DND-41 (cell line): Measurements from ENCODE around the gene EHD1.
"Not testable (repeated sequence)": the region's sequence is repeated elsewhere in the genome, so short reads cannot be mapped to it uniquely, and the experiment has no call there.

Experiments
- ATAC-seq: fragments of 200-7000 bp; cut with Tn5 transposase; 3 replicates; pipeline ENCODE4 v1.9.1; 2021; ENCODE audit warnings: low read depth; ENCODE audit not compliant: insufficient read depth
- DNase-seq: peaks from one replicate; pipeline ENCODE4 v3.0.0-alpha.2; 2020
- H2AFZ ChIP-seq: 2 replicates; pipeline ENCODE4 v1.6.0; 2012; ENCODE audit warnings: low read depth, low read length
- H3K27ac ChIP-seq: 2 replicates; pipeline ENCODE4 v1.5.1; 2012; ENCODE audit warnings: low read length, inconsistent platforms
- H3K27me3 ChIP-seq: fragments of 200-600 bp; sonication (generic); 2 replicates; pipeline ENCODE4 v1.6.0; 2012; ENCODE audit warnings: low read length, mild to moderate bottlenecking, inconsistent platforms; ENCODE audit not compliant: insufficient read depth, poor library complexity
- H3K36me3 ChIP-seq: 2 replicates; pipeline ENCODE4 v1.5.1; 2012; ENCODE audit warnings: low read length, inconsistent platforms; ENCODE audit not compliant: insufficient read depth
- H3K4me1 ChIP-seq: 2 replicates; pipeline ENCODE4 v1.5.1; 2012; ENCODE audit warnings: mild to moderate bottlenecking, low read length; ENCODE audit not compliant: insufficient read depth
- H3K4me2 ChIP-seq: 2 replicates; pipeline ENCODE4 v1.6.0; 2012; ENCODE audit warnings: mild to moderate bottlenecking, moderate library complexity, low read length, inconsistent platforms; ENCODE audit not compliant: insufficient read depth
- H3K4me3 ChIP-seq, 2 experiments: fragments of 200-600 bp in 1 of 2; shearing (Covaris generic) in 1 of 2; 2 replicates each; pipeline ENCODE4 v1.5.1; 2012 to 2016; ENCODE audit warnings: inconsistent platforms in 2 of 2, low read length in 2 of 2, mild to moderate bottlenecking in 2 of 2, low read depth in 1 of 2, moderate library complexity in 1 of 2
- H3K79me2 ChIP-seq: 2 replicates; pipeline ENCODE4 v1.6.0; 2012; ENCODE audit warnings: low read length, inconsistent platforms; ENCODE audit not compliant: insufficient read depth
- H3K9ac ChIP-seq: 2 replicates; pipeline ENCODE4 v1.6.0; 2012; ENCODE audit warnings: low read depth, mild to moderate bottlenecking, inconsistent platforms, low read length, moderate library complexity
- H3K9me3 ChIP-seq: 2 replicates; pipeline ENCODE4 v1.5.1; 2012; ENCODE audit warnings: low read length, moderate library complexity, mild to moderate bottlenecking, inconsistent platforms; ENCODE audit not compliant: insufficient read depth, severe bottlenecking
- H4K20me1 ChIP-seq: 2 replicates; pipeline ENCODE4 v1.6.0; 2012; ENCODE audit warnings: low read length; ENCODE audit not compliant: insufficient read depth
- EZH2 ChIP-seq: IDR thresholded peaks from 3 replicates; pipeline ENCODE4 v1.6.1; 2012; ENCODE audit warnings: borderline replicate concordance, low read depth, mild to moderate bottlenecking, moderate library complexity, low read length, inconsistent platforms; ENCODE audit not compliant: severe bottlenecking
- TF ChIP-seq, protein P1 (sequence below): IDR thresholded peaks from 2 replicates; pipeline ENCODE4 v1.5.1; 2012; ENCODE audit warnings: borderline replicate concordance, low read length, moderate library complexity, mild to moderate bottlenecking; ENCODE audit not compliant: poor library complexity, severe bottlenecking; ENCODE audit errors: extremely low read depth

The EHD1 gene

DNA sequence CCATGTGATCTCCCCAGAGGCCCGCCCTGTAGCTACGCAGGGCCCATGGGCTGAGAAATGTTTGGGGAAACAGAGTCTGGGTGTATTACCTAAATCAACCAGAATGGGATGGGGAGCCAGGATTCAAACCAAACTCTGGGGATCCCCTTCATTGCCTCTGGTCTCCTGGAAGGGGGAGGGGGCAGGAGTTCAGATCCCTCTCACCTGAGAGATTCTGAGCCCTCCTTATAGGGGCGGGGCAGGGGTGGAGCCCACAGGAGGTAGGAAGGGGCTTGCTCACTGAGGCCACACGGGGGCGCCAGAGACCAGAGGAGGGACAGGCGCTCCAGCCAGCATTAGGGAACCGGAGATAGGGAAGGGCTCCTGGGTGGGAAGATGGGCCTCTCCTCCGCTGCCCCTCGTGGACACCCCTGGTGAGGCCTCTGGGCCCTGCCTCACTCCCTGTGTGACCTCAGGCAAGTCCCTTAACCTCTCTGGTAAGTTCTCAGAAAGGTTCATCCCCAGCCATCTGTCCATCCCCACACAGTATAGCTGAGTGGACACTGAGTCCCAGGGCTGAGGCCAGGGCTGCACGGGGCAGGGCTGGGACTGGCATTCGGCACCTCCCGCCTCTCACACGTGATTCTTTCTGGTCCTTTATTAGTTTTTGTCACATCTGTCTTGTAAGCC is 31.3 kb downstream of the EHD1 start:
- 0 out of 2 replicates have a peak, but pooled peaks cover 3% of the 10 kb centered on the region for H4K20me1 ChIP-seq
- TF ChIP-seq, protein P1, sequence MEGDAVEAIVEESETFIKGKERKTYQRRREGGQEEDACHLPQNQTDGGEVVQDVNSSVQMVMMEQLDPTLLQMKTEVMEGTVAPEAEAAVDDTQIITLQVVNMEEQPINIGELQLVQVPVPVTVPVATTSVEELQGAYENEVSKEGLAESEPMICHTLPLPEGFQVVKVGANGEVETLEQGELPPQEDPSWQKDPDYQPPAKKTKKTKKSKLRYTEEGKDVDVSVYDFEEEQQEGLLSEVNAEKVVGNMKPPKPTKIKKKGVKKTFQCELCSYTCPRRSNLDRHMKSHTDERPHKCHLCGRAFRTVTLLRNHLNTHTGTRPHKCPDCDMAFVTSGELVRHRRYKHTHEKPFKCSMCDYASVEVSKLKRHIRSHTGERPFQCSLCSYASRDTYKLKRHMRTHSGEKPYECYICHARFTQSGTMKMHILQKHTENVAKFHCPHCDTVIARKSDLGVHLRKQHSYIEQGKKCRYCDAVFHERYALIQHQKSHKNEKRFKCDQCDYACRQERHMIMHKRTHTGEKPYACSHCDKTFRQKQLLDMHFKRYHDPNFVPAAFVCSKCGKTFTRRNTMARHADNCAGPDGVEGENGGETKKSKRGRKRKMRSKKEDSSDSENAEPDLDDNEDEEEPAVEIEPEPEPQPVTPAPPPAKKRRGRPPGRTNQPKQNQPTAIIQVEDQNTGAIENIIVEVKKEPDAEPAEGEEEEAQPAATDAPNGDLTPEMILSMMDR, result peak; percentile 99
- no peak for TF ChIP-seq EZH2
- DNase-seq (peak; percentile 90), ATAC-seq (peak; percentile 91)
- H3K4me1 ChIP-seq, result peaks cover 17% of the 10 kb centered on the region
- H3K27me3 ChIP-seq, result peaks cover 12% of the 10 kb centered on the region
- peak overlapping the region; percentile 29; the same call in 1 of the 2 replicates for H3K4me2 ChIP-seq
- peak overlapping the region; percentile 26; the same call in 1 of the 2 replicates for H3K9ac ChIP-seq
- H2AFZ ChIP-seq, result peak overlapping the region; percentile 70
- H3K27ac ChIP-seq, result no peak overlapping the region
- H3K36me3 ChIP-seq, result no peaks in the 10 kb centered on the region
- H3K79me2 ChIP-seq, result no peaks in the 10 kb centered on the region
- H3K4me3 ChIP-seq, result no peak overlapping the region
- H3K9me3 ChIP-seq, result no peaks in the 10 kb centered on the region

DNA sequence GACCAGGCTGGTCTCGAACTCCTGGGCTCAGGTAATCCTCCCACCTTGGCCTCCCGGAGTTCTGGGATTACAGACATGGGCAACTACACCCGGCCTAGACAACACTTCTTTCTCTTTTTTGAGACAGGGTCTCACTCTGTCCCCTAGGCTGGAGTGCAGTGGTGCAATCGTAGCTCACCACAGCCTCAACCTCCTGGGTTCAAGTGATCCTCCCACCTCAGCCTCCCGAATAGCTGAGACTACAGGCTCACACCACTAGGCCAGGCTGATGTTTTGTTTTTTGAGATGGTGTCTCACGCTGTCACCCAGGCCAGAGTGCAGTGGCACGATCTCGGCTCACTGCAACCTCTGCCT is 32.7 kb downstream of the EHD1 start:
- not testable (repeated sequence) for ATAC-seq, DNase-seq, H3K27ac ChIP-seq, H2AFZ ChIP-seq, H3K36me3 ChIP-seq, H3K79me2 ChIP-seq, H4K20me1 ChIP-seq, H3K9me3 ChIP-seq, H3K4me3 ChIP-seq, H3K4me2 ChIP-seq, H3K9ac ChIP-seq
- H3K27me3 ChIP-seq, result peaks cover 12% of the 10 kb centered on the region
- H3K4me1 ChIP-seq, result peaks cover 17% of the 10 kb centered on the region

DNA sequence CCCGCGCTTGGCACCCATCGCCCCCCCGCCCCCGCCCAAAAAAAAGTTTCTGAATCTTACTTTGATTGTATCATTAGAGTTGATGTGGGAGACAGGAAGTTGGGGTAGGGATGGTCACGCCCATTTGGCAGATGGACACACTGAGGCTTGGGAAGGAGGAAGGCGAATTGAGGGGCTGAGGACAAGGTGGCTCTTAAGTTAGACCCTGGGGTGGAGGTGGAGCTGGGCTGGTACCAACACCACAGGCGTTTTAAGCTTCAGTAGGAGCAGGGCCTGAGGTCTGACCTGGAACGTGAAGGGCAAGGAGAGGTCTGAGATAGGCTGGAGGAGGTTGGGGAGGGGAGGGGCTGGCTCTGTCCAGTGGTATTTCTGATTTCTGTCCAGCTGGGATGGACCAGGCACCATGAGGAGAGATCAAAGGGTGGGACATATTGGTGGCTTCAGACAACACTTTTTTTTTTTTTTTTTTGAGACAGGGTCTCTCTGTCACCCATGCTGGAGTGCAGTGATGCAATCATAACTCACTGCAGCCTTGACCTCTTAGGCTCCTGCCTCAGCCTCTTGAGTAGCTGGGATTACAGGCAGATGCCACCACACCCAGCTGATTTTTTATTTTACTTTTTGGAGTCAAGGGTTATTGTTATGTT is 33.2 kb downstream of the EHD1 start:
- H3K36me3 ChIP-seq, result no peaks in the 10 kb centered on the region
- TF ChIP-seq EZH2, result no peak
- TF ChIP-seq, protein P1, result no peak
- no peak for DNase-seq
- no peaks in the 10 kb centered on the region for H3K79me2 ChIP-seq
- peaks cover 12% of the 10 kb centered on the region for H3K27me3 ChIP-seq
- no peak for ATAC-seq
- H3K4me1 ChIP-seq, result peaks cover 17% of the 10 kb centered on the region
- H3K4me2 ChIP-seq, result peak overlapping the region; percentile 51
- 0 out of 2 replicates have a peak, but pooled peaks cover 3% of the 10 kb centered on the region for H4K20me1 ChIP-seq
- H3K9me3 ChIP-seq, result no peaks in the 10 kb centered on the region
- H3K4me3 ChIP-seq, result no peak overlapping the region
- H3K27ac ChIP-seq, result no peak overlapping the region
- no peak overlapping the region for H2AFZ ChIP-seq
- H3K9ac ChIP-seq, result no peak overlapping the region
